Right lobe of liver (tissue), 6 donors: ENCODE data around the gene PLXNA2. TPM values are rescaled to one million over a fixed set of nuclear protein-coding genes. Genes with fewer than 3 reads are reported as not detected.
A peak's percentile ranks its signal among the peaks of the same experiment; 100 is the strongest.

ENCODE experiments used
- ATAC-seq, 4 donors: fragments of 200-7000 bp; cut with Tn5 transposase; one replicate each; pipeline ENCODE4 v1.9.1; 2020; ENCODE audit warnings: mild to moderate bottlenecking in 4 of 4, moderate library complexity in 4 of 4
- DNase-seq, 3 donors: peaks; one replicate each; pipeline ENCODE4 v3.0.0-alpha.2; 2020
- H3K27ac ChIP-seq, 3 donors: fragments of 200-600 bp; one replicate each; pipeline ENCODE4 v1.8.0; 2022
- H3K27me3 ChIP-seq, 2 donors: fragments of 200-600 bp; one replicate each; pipeline ENCODE4 v1.8.0; 2022
- H3K36me3 ChIP-seq, 4 donors: fragments of 200-600 bp; sonication (generic) in 1 of 4; one replicate each; pipeline versions ENCODE4 v1.5.1 to v1.8.0; 2017 to 2022; ENCODE audit warnings: control low read depth in 1 of 4
- H3K4me1 ChIP-seq, 4 donors: fragments of 200-600 bp; sonication (generic) in 1 of 4; one replicate each; pipeline versions ENCODE4 v1.5.1 to v1.8.0; 2017 to 2022; ENCODE audit warnings: control low read depth in 1 of 4
- H3K4me3 ChIP-seq, 3 donors: fragments of 200-600 bp; one replicate each; pipeline ENCODE4 v1.8.0; 2022
- H3K9me3 ChIP-seq, 4 donors: fragments of 200-600 bp; sonication (generic) in 1 of 4; one replicate each; pipeline versions ENCODE4 v1.5.1 to v1.8.0; 2017 to 2022; ENCODE audit warnings: control low read depth in 1 of 4
- POLR2A ChIP-seq: fragments of 450-650 bp; IDR thresholded peaks from one replicate; pipeline ENCODE4 v1.6.1; 2017; ENCODE audit warnings: antibody characterized with exemption, mild to moderate bottlenecking
- WGBS: methylation state at CpG from one replicate; pipeline ENCODE4 v1.1.6; 2018; ENCODE audit warnings: low coverage, low lambda C conversion rate; ENCODE audit not compliant: insufficient coverage; ENCODE audit errors: missing lambda C conversion rate; 5-methylcytosine and 5-hydroxymethylcytosine counted together
- intact Hi-C, 2 donors: fragments of 100-400 bp; cut with DNase I; formaldehyde crosslinking; loops; one replicate each; pipeline versions ENCODE4 v1.11.2 to v1.14.1; 2022
- total RNA-seq, 6 experiments: library from RNA; depleted of rRNA in 2 of 6; stranded (reverse); fragments of >200 nt in 2 of 6; fragmentation: NEBNext Ultra II Directional in 3 of 6; extraction: Animal tissue kit (Norgen Biotek cat#: 25700) in 3 of 6; gene quantifications; one replicate each; pipeline versions ENCODE4 v1.1.0 to v1.2.4, GENCODE V29; 2016 to 2023
- TF ChIP-seq, protein P1 (sequence below), 4 donors: fragments of 200-600 bp in 3 of 4; fragments of 450-650 bp in 1 of 4; IDR thresholded peaks; one replicate each; pipeline versions ENCODE4 v1.5.1 to v1.8.0; 2016 to 2022; ENCODE audit warnings: antibody characterized with exemption in 4 of 4, mild to moderate bottlenecking in 2 of 4
- donor health status: DM: no; HTN: yes; CAD: no.
- donor health status: DM: no; HTN: no; CAD: no.
- donor health status: DM: no; HTN: no; CAD: no.
- donor health status: DM: no; HTN: yes; CAD: no.
- donor health status: DM: no; HTN: yes; CAD: no.

The PLXNA2 gene
- total RNA-seq, 6 experiments from 2014 or later = 5.6 to 20.8 (median 9.3) TPM

- no peak for DNase-seq
- Histone ChIP-seq H3K4me3 (no peak overlapping the region), H3K9me3 (no peaks in the 10 kb centered on the region), H3K36me3 (no peaks in the 10 kb centered on the region), H3K4me1 (peaks cover 0 to 14% (median 9%) of the 10 kb centered on the region in 4 donors), H3K27me3 (no peaks in the 10 kb centered on the region), H3K27ac (no peak overlapping the region)
- no peak for ATAC-seq
- intact Hi-C loops = no loop called here
- 86% methylated on average over 5 of the region's 17 CpGs for WGBS
- TF ChIP-seq POLR2A = no peak
- TF ChIP-seq, protein P1, sequence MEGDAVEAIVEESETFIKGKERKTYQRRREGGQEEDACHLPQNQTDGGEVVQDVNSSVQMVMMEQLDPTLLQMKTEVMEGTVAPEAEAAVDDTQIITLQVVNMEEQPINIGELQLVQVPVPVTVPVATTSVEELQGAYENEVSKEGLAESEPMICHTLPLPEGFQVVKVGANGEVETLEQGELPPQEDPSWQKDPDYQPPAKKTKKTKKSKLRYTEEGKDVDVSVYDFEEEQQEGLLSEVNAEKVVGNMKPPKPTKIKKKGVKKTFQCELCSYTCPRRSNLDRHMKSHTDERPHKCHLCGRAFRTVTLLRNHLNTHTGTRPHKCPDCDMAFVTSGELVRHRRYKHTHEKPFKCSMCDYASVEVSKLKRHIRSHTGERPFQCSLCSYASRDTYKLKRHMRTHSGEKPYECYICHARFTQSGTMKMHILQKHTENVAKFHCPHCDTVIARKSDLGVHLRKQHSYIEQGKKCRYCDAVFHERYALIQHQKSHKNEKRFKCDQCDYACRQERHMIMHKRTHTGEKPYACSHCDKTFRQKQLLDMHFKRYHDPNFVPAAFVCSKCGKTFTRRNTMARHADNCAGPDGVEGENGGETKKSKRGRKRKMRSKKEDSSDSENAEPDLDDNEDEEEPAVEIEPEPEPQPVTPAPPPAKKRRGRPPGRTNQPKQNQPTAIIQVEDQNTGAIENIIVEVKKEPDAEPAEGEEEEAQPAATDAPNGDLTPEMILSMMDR (IDR thresholded peaks at IDR 0.05) = no peak
These were observed 183.8 kb downstream of the PLXNA2 start for GRCh38 chr1:208060215-208060869.

GRCh38 chr1:208059409-208060001, 184.7 kb downstream of the PLXNA2 start:
- ATAC-seq = peak; percentile 92 to 98 (median 96)
- H3K27me3 ChIP-seq = no peaks in the 10 kb centered on the region

GRCh38 chr1:208058756-208059155, 185.4 kb downstream of the PLXNA2 start:
- no peak for TF ChIP-seq POLR2A
- TF ChIP-seq, protein P1 (IDR thresholded peaks at IDR 0.05) = no peak
- H3K27me3 ChIP-seq = no peaks in the 10 kb centered on the region
- no peaks in the 10 kb centered on the region for H3K36me3 ChIP-seq
- intact Hi-C loops = no loop called here
- no peak overlapping the region for H3K4me3 ChIP-seq
- no peak overlapping the region for H3K27ac ChIP-seq
- peaks cover 0 to 14% (median 9%) of the 10 kb centered on the region in 4 donors for H3K4me1 ChIP-seq
- H3K9me3 ChIP-seq = no peaks in the 10 kb centered on the region
- DNase-seq = no peak
- ATAC-seq = peak in 1 of 4 donors; percentile 9
- WGBS = 56% methylated on average over 3 of the region's 4 CpGs

More at GRCh38 chr1:208059409-208060001, 184.7 kb downstream of the PLXNA2 start:
- Histone ChIP-seq H3K4me3 (no peak overlapping the region), H3K4me1 (peaks cover 0 to 14% (median 9%) of the 10 kb centered on the region in 4 donors), H3K9me3 (no peaks in the 10 kb centered on the region), H3K36me3 (no peaks in the 10 kb centered on the region), H3K27ac (peak overlapping the region in 1 of 3 donors; percentile 3)
- intact Hi-C loops = no loop called here
- WGBS = 22% methylated on average over 6 of the region's 6 CpGs
- TF ChIP-seq POLR2A = no peak
- TF ChIP-seq, protein P1 (IDR thresholded peaks at IDR 0.05) = no peak
- peak in 2 of 3 donors; percentile 39 to 61 for DNase-seq

DNA sequence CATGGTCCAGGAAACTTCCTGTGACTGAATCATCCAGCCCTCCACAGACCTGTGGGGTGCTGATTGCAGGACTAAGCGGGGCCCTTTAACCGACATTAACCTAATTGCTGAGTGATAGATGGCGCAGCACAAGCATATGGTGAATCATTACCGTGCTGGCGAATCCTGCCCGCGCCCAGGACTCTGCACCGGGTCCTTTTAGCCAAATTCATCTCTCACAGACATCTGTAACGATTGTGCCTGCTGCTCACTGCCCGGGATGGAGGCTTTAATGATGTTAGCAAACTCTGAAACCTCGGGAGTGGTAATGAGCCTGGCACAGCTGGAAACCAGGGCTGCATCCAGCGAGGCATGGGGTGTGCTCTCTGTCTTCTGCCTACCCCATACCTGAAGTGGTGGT, 185.9 kb downstream of the PLXNA2 start:
- H3K27ac ChIP-seq = no peak overlapping the region
- intact Hi-C loops = no loop called here
- no peak for ATAC-seq
- no peak for TF ChIP-seq POLR2A
- no peak overlapping the region for H3K4me3 ChIP-seq
- H3K4me1 ChIP-seq = peaks cover 0 to 14% (median 9%) of the 10 kb centered on the region in 4 donors
- no peak for DNase-seq
- WGBS = 80% methylated on average over 1 of the region's 12 CpGs
- no peaks in the 10 kb centered on the region for H3K36me3 ChIP-seq
- no peaks in the 10 kb centered on the region for H3K9me3 ChIP-seq
- H3K27me3 ChIP-seq = no peaks in the 10 kb centered on the region

- H3K27me3 ChIP-seq = no peaks in the 10 kb centered on the region
- 57% methylated on average over 2 of the region's 2 CpGs for WGBS
- intact Hi-C loops = no loop called here
- H3K4me1 ChIP-seq = peaks cover 0 to 14% (median 9%) of the 10 kb centered on the region in 4 donors
- H3K4me3 ChIP-seq = no peak overlapping the region
- H3K27ac ChIP-seq = no peak overlapping the region
- DNase-seq (no peak), ATAC-seq (no peak)
- peaks cover 0 to 4% (median 0%) of the 10 kb centered on the region in 4 donors for H3K36me3 ChIP-seq
- no peaks in the 10 kb centered on the region for H3K9me3 ChIP-seq
- TF ChIP-seq, protein P1 (IDR thresholded peaks at IDR 0.05) = no peak
- no peak for TF ChIP-seq POLR2A
These were observed 187.1 kb downstream of the PLXNA2 start for GRCh38 chr1:208057056-208057455.
